Trophoblast cell (in vitro differentiated cells and primary cell): ENCODE data around the gene TIMD4.

Experiments used
- DNase-seq, 2 donors: peaks; one replicate each; pipeline ENCODE4 v3.0.0-alpha.2; 2016
- H2AFZ ChIP-seq: 2 replicates; pipeline ENCODE4 v1.6.1; 2013; ENCODE audit warnings: low read length, moderate library complexity, mild to moderate bottlenecking; ENCODE audit not compliant: insufficient read depth, poor library complexity
- H2AK5ac ChIP-seq: 2 replicates; pipeline ENCODE4 v1.6.1; 2013; ENCODE audit warnings: mild to moderate bottlenecking, low read length
- H2BK120ac ChIP-seq: 2 replicates; pipeline ENCODE4 v1.6.1; 2013; ENCODE audit warnings: low read length, mild to moderate bottlenecking, moderate library complexity; ENCODE audit not compliant: insufficient read depth, poor library complexity
- H2BK12ac ChIP-seq: 2 replicates; pipeline ENCODE4 v1.6.1; 2013; ENCODE audit warnings: mild to moderate bottlenecking, low read length, moderate library complexity
- H2BK5ac ChIP-seq: 2 replicates; pipeline ENCODE4 v1.6.1; 2013; ENCODE audit warnings: low read length, low read depth, moderate library complexity, mild to moderate bottlenecking; ENCODE audit not compliant: poor library complexity
- H3K14ac ChIP-seq: 2 replicates; pipeline ENCODE4 v1.6.1; 2013; ENCODE audit warnings: mild to moderate bottlenecking, low read length
- H3K18ac ChIP-seq: 2 replicates; pipeline ENCODE4 v1.6.1; 2013; ENCODE audit warnings: mild to moderate bottlenecking, low read length
- H3K23ac ChIP-seq: 2 replicates; pipeline ENCODE4 v1.6.1; 2013; ENCODE audit warnings: low read length
- H3K27ac ChIP-seq: 2 replicates; pipeline ENCODE4 v1.5.1; 2013; ENCODE audit warnings: low read depth, mild to moderate bottlenecking, inconsistent platforms, low read length, moderate library complexity
- H3K27me3 ChIP-seq: 2 replicates; pipeline ENCODE4 v1.6.1; 2013; ENCODE audit warnings: inconsistent platforms, mild to moderate bottlenecking, low read length, moderate library complexity; ENCODE audit not compliant: insufficient read depth
- H3K36me3 ChIP-seq, 2 experiments: 1 replicate in 1 of 2; 2 replicates in 1 of 2; pipeline ENCODE4 v1.6.1; 2013; ENCODE audit warnings: low read length in 2 of 2, mild to moderate bottlenecking in 2 of 2, moderate library complexity in 1 of 2; ENCODE audit not compliant: insufficient read depth in 2 of 2, control insufficient read depth in 1 of 2
- H3K4ac ChIP-seq: 2 replicates; pipeline ENCODE4 v1.6.1; 2013; ENCODE audit warnings: low read depth, mild to moderate bottlenecking, low read length, moderate library complexity
- H3K4me1 ChIP-seq, 2 experiments: 1 replicate in 1 of 2; 2 replicates in 1 of 2; pipeline ENCODE4 v1.6.1; 2013; ENCODE audit warnings: low read length in 2 of 2, mild to moderate bottlenecking in 2 of 2, moderate library complexity in 1 of 2; ENCODE audit not compliant: insufficient read depth in 2 of 2, control insufficient read depth in 1 of 2
- H3K4me2 ChIP-seq: 2 replicates; pipeline ENCODE4 v1.6.1; 2013; ENCODE audit warnings: inconsistent platforms, mild to moderate bottlenecking, low read length, moderate library complexity
- H3K4me3 ChIP-seq: 2 replicates; pipeline ENCODE4 v1.5.1; 2013; ENCODE audit warnings: mild to moderate bottlenecking, low read depth, low read length, inconsistent platforms
- H3K79me1 ChIP-seq: one replicate; pipeline ENCODE4 v1.6.1; 2013; ENCODE audit warnings: low read length
- H3K79me2 ChIP-seq: 2 replicates; pipeline ENCODE4 v1.6.1; 2013; ENCODE audit warnings: low read length, mild to moderate bottlenecking; ENCODE audit not compliant: control insufficient read depth, insufficient read depth, poor library complexity
- H3K9ac ChIP-seq: 2 replicates; pipeline ENCODE4 v1.6.1; 2013; ENCODE audit warnings: mild to moderate bottlenecking, low read length
- H3K9me3 ChIP-seq: 2 replicates; pipeline ENCODE4 v1.6.1; 2013; ENCODE audit warnings: low read depth, mild to moderate bottlenecking, control low read depth, inconsistent platforms, low read length; ENCODE audit not compliant: insufficient read depth
- H4K12ac ChIP-seq: 2 replicates; pipeline ENCODE4 v1.6.1; 2013; ENCODE audit warnings: low read depth, mild to moderate bottlenecking, low read length, moderate library complexity
- H4K8ac ChIP-seq: 2 replicates; pipeline ENCODE4 v1.6.1; 2013; ENCODE audit warnings: low read depth, mild to moderate bottlenecking, low read length, moderate library complexity
- H4K91ac ChIP-seq: one replicate; pipeline ENCODE4 v1.6.1; 2013; ENCODE audit warnings: low read depth, mild to moderate bottlenecking, low read length, moderate library complexity
- WGBS: extraction: QIAGEN DNeasy Blood & Tissue Kit; methylation state at CpG from one replicate; pipeline ENCODE4 v1.1.7; 2013; ENCODE audit warnings: missing lambda C conversion rate; ENCODE audit not compliant: insufficient read length, insufficient coverage; ENCODE audit errors: extremely low coverage; 5-methylcytosine and 5-hydroxymethylcytosine counted together

The TIMD4 gene

DNA sequence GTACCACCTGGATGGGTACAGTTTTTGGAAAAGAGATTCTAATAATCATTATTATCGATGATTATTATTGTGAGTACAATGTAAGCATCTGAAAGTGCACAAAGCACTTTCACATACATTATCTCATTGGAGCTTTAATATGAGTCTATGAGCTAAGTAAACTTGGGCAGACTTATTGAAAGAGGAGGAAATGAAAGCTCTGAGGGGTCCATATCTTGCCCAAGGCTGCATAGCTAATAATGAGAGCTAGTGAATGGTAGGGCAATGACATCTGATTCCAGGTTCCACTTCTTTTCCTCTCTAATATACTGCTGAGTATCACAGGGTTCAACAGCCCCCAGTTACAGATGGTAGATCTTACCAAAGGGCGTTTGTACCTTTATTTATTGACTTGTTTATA, 26.1 kb downstream of the TIMD4 start:
- H3K27me3 ChIP-seq = no peaks in the 10 kb centered on the region
- no peaks in the 10 kb centered on the region for H3K9me3 ChIP-seq
- no peak overlapping the region for H3K27ac ChIP-seq
- WGBS = no CpG with 5 or more reads among the region's 2 CpGs
- no peak overlapping the region for H3K4ac ChIP-seq
- no peak overlapping the region for H4K8ac ChIP-seq
- no peak overlapping the region for H4K91ac ChIP-seq
- no peak overlapping the region for H2BK120ac ChIP-seq
- no peak overlapping the region for H3K9ac ChIP-seq
- no peak overlapping the region for H2BK12ac ChIP-seq
- no peak overlapping the region for H3K23ac ChIP-seq
- no peak overlapping the region for H3K18ac ChIP-seq
- no peak overlapping the region for H4K12ac ChIP-seq
- DNase-seq = no peak
- no peak overlapping the region for H2AFZ ChIP-seq
- H2BK5ac ChIP-seq = no peak overlapping the region
- H3K14ac ChIP-seq = no peak overlapping the region
- H3K79me1 ChIP-seq = no peaks in the 10 kb centered on the region
- H3K4me3 ChIP-seq = no peak overlapping the region
- no peak overlapping the region for H2AK5ac ChIP-seq
- H3K36me3 ChIP-seq = no peaks in the 10 kb centered on the region
- no peak overlapping the region for H3K4me2 ChIP-seq
- no peaks in the 10 kb centered on the region for H3K4me1 ChIP-seq
- no peaks in the 10 kb centered on the region for H3K79me2 ChIP-seq

DNA sequence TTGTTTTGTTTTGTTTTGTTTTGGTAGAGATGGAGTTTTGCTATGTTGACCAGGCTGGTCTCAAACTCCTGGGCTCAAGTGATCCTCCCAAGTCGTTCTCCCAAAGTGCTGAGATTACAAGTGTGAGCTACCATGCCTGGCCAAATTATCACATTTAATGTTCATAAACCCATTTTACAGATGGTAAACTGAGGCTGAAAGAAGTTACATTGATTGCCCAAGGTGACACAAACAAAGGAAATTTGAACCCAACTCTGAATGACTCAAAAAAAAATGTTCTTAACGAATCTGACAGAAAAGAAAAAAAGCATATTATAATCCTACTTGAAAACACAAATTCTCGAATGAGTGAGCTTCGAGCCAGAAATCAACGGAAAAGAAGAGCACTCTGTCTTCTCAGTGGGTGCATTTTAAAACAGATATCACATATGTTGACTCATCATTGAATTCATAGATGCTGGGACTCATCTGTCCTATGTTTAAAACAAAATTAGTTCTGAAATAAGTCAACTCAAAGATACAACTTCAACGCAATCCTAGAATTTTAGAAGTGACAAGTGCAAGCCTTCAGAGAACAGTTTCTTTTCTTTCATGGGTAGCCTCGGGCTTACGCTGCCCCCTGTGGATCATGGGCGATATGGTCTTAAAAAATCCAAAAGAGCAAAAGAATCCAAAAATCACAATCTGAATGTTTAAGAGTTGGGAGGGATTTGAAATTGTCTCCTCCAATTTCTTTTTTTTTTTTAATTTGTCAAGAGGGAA, 28.4 kb downstream of the TIMD4 start:
- Histone ChIP-seq H3K4me2 (no peak overlapping the region), H4K91ac (no peak overlapping the region), H3K4ac (no peak overlapping the region), H4K8ac (no peak overlapping the region), H3K14ac (no peak overlapping the region), H3K4me1 (no peaks in the 10 kb centered on the region), H3K79me1 (no peaks in the 10 kb centered on the region), H2BK120ac (no peak overlapping the region), H3K27me3 (no peaks in the 10 kb centered on the region), H2BK12ac (no peak overlapping the region), H3K23ac (no peak overlapping the region), H4K12ac (no peak overlapping the region), H2AFZ (no peak overlapping the region), H3K36me3 (no peaks in the 10 kb centered on the region), H3K9ac (no peak overlapping the region), H3K4me3 (no peak overlapping the region), H2AK5ac (no peak overlapping the region), H3K27ac (no peak overlapping the region), H3K9me3 (no peaks in the 10 kb centered on the region), H3K18ac (no peak overlapping the region), H3K79me2 (no peaks in the 10 kb centered on the region), H2BK5ac (no peak overlapping the region)
- peak in 1 of 2 donors; percentile 27 for DNase-seq
- no CpG with 5 or more reads among the region's 9 CpGs for WGBS

GRCh38 chr5:156929366-156929948, 33.6 kb downstream of the TIMD4 start:
- H2BK120ac ChIP-seq = no peak overlapping the region
- H2AK5ac ChIP-seq = no peak overlapping the region

DNA sequence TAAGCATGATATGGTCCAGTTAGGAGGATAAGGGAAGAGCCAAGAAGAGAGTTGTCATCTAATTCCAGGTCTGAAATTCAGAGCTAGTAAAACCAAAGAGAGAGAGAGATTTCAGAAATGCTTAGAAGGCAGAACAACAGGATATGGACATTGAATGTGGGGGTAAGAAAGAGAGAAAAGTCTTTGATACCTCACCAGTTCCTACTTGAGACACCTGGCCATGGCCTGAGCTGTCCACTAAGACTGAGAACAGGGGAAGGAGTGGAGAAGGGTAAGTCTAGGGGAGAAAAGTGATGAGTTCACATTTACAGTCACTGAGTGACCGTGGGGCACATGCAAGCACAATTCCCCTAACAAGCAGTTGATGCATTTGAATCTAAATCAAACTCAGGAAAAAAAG, 35.5 kb downstream of the TIMD4 start:
- Histone ChIP-seq H4K12ac (no peak overlapping the region), H2AFZ (no peak overlapping the region), H3K4ac (no peak overlapping the region), H3K36me3 (no peaks in the 10 kb centered on the region), H3K79me2 (no peaks in the 10 kb centered on the region), H2AK5ac (no peak overlapping the region), H4K8ac (no peak overlapping the region), H4K91ac (no peak overlapping the region), H3K27me3 (no peaks in the 10 kb centered on the region), H3K4me3 (no peak overlapping the region), H3K4me1 (no peaks in the 10 kb centered on the region), H3K9me3 (no peaks in the 10 kb centered on the region), H2BK12ac (no peak overlapping the region), H3K9ac (no peak overlapping the region), H3K18ac (no peak overlapping the region), H3K27ac (no peak overlapping the region), H2BK120ac (no peak overlapping the region), H3K4me2 (no peak overlapping the region), H2BK5ac (no peak overlapping the region), H3K79me1 (no peaks in the 10 kb centered on the region), H3K23ac (no peak overlapping the region), H3K14ac (no peak overlapping the region)
- no CpG with 5 or more reads among the region's 1 CpG for WGBS
- no peak for DNase-seq

More at GRCh38 chr5:156929366-156929948, 33.6 kb downstream of the TIMD4 start:
- no peak overlapping the region for H4K8ac ChIP-seq
- no peak overlapping the region for H3K23ac ChIP-seq
- H3K4ac ChIP-seq = no peak overlapping the region
- WGBS = no CpG with 5 or more reads among the region's 3 CpGs
- H3K4me3 ChIP-seq = no peak overlapping the region
- no peaks in the 10 kb centered on the region for H3K9me3 ChIP-seq
- H3K79me1 ChIP-seq = no peaks in the 10 kb centered on the region
- H4K12ac ChIP-seq = no peak overlapping the region
- H3K4me1 ChIP-seq = no peaks in the 10 kb centered on the region
- no peak overlapping the region for H4K91ac ChIP-seq
- DNase-seq = no peak
- no peak overlapping the region for H3K27ac ChIP-seq
- no peak overlapping the region for H3K18ac ChIP-seq
- H3K9ac ChIP-seq = no peak overlapping the region
- H2BK12ac ChIP-seq = no peak overlapping the region
- H3K79me2 ChIP-seq = no peaks in the 10 kb centered on the region
- no peak overlapping the region for H3K14ac ChIP-seq
- H3K4me2 ChIP-seq = no peak overlapping the region
- no peaks in the 10 kb centered on the region for H3K27me3 ChIP-seq
- H2AFZ ChIP-seq = no peak overlapping the region
- no peak overlapping the region for H2BK5ac ChIP-seq
- H3K36me3 ChIP-seq = no peaks in the 10 kb centered on the region
